Keratinocyte (primary cell): ENCODE data around the gene TTC33.

Experiments used
- CTCF ChIP-seq, 3 experiments: IDR thresholded peaks in 1 of 3; conservative IDR thresholded peaks in 1 of 3; optimal IDR thresholded peaks in 1 of 3; 2 replicates in 2 of 3; 3 replicates in 1 of 3; pipeline versions ENCODE3 to v1.5.1; 2011; ENCODE audit warnings: low read length in 3 of 3, mild to moderate bottlenecking in 3 of 3, moderate library complexity in 2 of 3, control low read depth in 1 of 3, inconsistent platforms in 1 of 3; ENCODE audit not compliant: insufficient read depth in 2 of 3; ENCODE audit errors: extremely low read depth in 1 of 3
- EZH2 ChIP-seq: IDR thresholded peaks from one replicate; pipeline ENCODE4 v1.6.1; 2012; ENCODE audit warnings: inconsistent platforms, mild to moderate bottlenecking, low read length, moderate library complexity

GRCh38 chr5:40776658-40776977 lies 20.9 kb upstream of the TTC33 start:
- no peak for TF ChIP-seq CTCF (optimal IDR thresholded peaks at IDR 0.05 in 1 of 3, IDR thresholded peaks at IDR 0.05 in 1 of 3, conservative IDR thresholded peaks at IDR 0.05 in 1 of 3; ENCODE audit: extremely low read depth in 1 of 3, insufficient read depth in 2 of 3, low read length in 3 of 3)
- TF ChIP-seq EZH2 = no peak
